ENCODE results near the gene CARS1. TPM values are rescaled to one million over a fixed set of nuclear protein-coding genes. Genes with fewer than 3 reads are reported as not detected.

Gene CARS1
- total and polyA plus RNA-seq, 10 of the 15 experiments (the other 5 are each of a cell fraction or from before 2014, with no cell fraction given), result 7.8 to 60.6 (median 45.7) TPM

GRCh38 chr11:3057069-3057963 is at the start of gene CARS1 (continued):
- no peak for TF ChIP-seq HSF1 (IDR thresholded peaks at IDR 0.05; ENCODE audit: low read depth, low read length)
- TF ChIP-seq POU2F2 (IDR thresholded peaks at IDR 0.05; ENCODE audit: borderline replicate concordance, low read depth, low read length), result peak; percentile 12; the same call in 1 of the 3 replicates
- no peak for TF ChIP-seq MYC (IDR thresholded peaks at IDR 0.05; ENCODE audit: insufficient read depth, insufficient read length, insufficient replicate concordance, low read length, severe bottlenecking)
- peak; percentile 80; the same call in 1 of the 2 replicates for TF ChIP-seq CREM (IDR thresholded peaks at IDR 0.05; ENCODE audit: low read depth)
- TF ChIP-seq RUNX3 (IDR thresholded peaks at IDR 0.05; ENCODE audit: low read length), result peak; percentile 75
- peak; percentile 62; the same call in 1 of the 2 replicates for TF ChIP-seq TAF1 (IDR thresholded peaks at IDR 0.05; ENCODE audit: borderline replicate concordance, low read depth, low read length)
- peak; percentile 3; the same call in 1 of the 2 replicates for TF ChIP-seq SPI1 (IDR thresholded peaks at IDR 0.05; ENCODE audit: borderline replicate concordance, insufficient read depth, low read depth, low read length)
- peak in 1 of 2 experiments; percentile 47; a peak in 1 of 4 replicates for TF ChIP-seq BHLHE40 (IDR thresholded peaks at IDR 0.05; ENCODE audit: borderline replicate concordance in 1 of 2, low read depth in 2 of 2, low read length in 1 of 2)
- TF ChIP-seq NR2C2 (IDR thresholded peaks at IDR 0.05; ENCODE audit: borderline replicate concordance, control insufficient read depth, insufficient read length, low read depth), result no peak
- no peak for TF ChIP-seq JUND (IDR thresholded peaks at IDR 0.05; ENCODE audit: low read depth, low read length)
- peak; percentile 97 for TF ChIP-seq NKRF (conservative IDR thresholded peaks at IDR 0.05)
- no peak for TF ChIP-seq NFYA (IDR thresholded peaks at IDR 0.05; ENCODE audit: borderline replicate concordance, low read depth, low read length)
- TF ChIP-seq RAD51 (IDR thresholded peaks at IDR 0.05), result no peak
- TF ChIP-seq PRDM15 (CRISPR knock-in tag; IDR thresholded peaks at IDR 0.05), result no peak
- TF ChIP-seq SIN3A (IDR thresholded peaks at IDR 0.05; ENCODE audit: low read depth, low read length), result peak; percentile 93
- TF ChIP-seq POLR2AphosphoS5 (IDR thresholded peaks at IDR 0.05; ENCODE audit: low read length), result peak; percentile 55; the same call in 1 of the 2 replicates
- TF ChIP-seq TCF7 (IDR thresholded peaks at IDR 0.05; ENCODE audit: borderline replicate concordance), result no peak
- TF ChIP-seq BRCA1 (IDR thresholded peaks at IDR 0.05; ENCODE audit: low read depth, low read length), result no peak

All from GM12878 (cell line).